Skeletal muscle tissue (tissue), 5 donors: ENCODE results near the gene IHH. TPM values are rescaled to one million over a fixed set of nuclear protein-coding genes. Genes with fewer than 3 reads are reported as not detected.

Source experiments
- H3K27ac ChIP-seq: one replicate; pipeline ENCODE4 v1.7.0; 2013; ENCODE audit warnings: mild to moderate bottlenecking, low read depth, low read length, inconsistent platforms
- H3K27me3 ChIP-seq, 3 donors: one replicate each; pipeline ENCODE4 v1.7.0; 2013; ENCODE audit warnings: low read length in 3 of 3; ENCODE audit not compliant: control insufficient read depth in 3 of 3, insufficient read depth in 3 of 3
- H3K36me3 ChIP-seq, 3 donors: one replicate each; pipeline ENCODE4 v1.7.0; 2013; ENCODE audit warnings: low read length in 3 of 3; ENCODE audit not compliant: control insufficient read depth in 3 of 3, insufficient read depth in 3 of 3
- H3K4me1 ChIP-seq, 3 donors: one replicate each; pipeline ENCODE4 v1.7.0; 2013; ENCODE audit warnings: low read length in 3 of 3, mild to moderate bottlenecking in 3 of 3; ENCODE audit not compliant: control insufficient read depth in 3 of 3, insufficient read depth in 3 of 3
- H3K4me3 ChIP-seq, 3 donors: one replicate each; pipeline ENCODE4 v1.7.0; 2013; ENCODE audit warnings: low read length in 3 of 3
- H3K9ac ChIP-seq, 3 donors: one replicate each; pipeline ENCODE4 v1.7.0; 2013; ENCODE audit warnings: low read length in 3 of 3, mild to moderate bottlenecking in 3 of 3, moderate library complexity in 2 of 3, low read depth in 1 of 3
- H3K9me3 ChIP-seq, 3 donors: one replicate each; pipeline ENCODE4 v1.7.0; 2013; ENCODE audit warnings: low read length in 3 of 3; ENCODE audit not compliant: control insufficient read depth in 3 of 3
- small RNA-seq: library from RNA; depleted of rRNA; stranded (forward); fragments of <200 nt; gene quantifications from one replicate; pipeline ENCODE3, GENCODE V24; 2014
- total RNA-seq: library from RNA; depleted of rRNA; stranded (reverse); fragments of >200 nt; gene quantifications from one replicate; pipeline ENCODE4 v1.2.3, GENCODE V29; 2014
- donor health status: Osteomylitis.

Gene IHH
- total RNA-seq, 1 donor from 2014 or later, result not detected

DNA sequence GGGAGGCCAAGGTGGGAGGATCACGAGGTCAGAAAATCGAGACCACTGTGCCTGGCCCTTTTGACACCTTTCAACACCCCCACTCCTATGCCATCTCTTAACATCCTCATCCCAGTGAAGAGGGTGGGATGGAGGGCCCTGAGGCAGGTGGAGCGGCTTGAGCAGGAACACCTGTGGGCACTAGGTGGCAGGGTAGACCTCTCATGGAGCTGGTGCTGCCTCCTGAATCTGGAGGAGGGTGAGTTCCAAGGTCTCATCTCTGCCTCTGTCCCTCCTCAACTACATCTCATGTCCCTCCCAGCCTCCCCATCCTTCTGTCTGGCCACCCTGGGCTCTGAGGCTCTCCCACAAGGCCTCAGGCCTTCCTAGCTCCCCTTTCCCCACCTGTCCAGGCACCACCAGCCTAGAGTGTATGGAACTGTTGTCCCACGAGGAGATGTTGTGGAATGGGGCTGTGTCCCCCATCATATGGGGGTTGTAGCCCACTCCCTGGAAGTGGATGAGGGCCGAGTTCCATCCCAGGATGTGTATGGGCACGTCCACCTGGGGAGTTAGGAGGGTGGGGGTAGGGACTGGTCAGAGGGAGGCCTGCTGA lies 50.5 kb downstream of the IHH start:
- Histone ChIP-seq H3K4me1 (no peaks in the 10 kb centered on the region), H3K4me3 (no peak overlapping the region), H3K27ac (no peak overlapping the region), H3K36me3 (no peaks in the 10 kb centered on the region), H3K9ac (no peak overlapping the region), H3K9me3 (no peaks in the 10 kb centered on the region), H3K27me3 (peaks cover 21 to 38% (median 26%) of the 10 kb centered on the region in 3 donors)

DNA sequence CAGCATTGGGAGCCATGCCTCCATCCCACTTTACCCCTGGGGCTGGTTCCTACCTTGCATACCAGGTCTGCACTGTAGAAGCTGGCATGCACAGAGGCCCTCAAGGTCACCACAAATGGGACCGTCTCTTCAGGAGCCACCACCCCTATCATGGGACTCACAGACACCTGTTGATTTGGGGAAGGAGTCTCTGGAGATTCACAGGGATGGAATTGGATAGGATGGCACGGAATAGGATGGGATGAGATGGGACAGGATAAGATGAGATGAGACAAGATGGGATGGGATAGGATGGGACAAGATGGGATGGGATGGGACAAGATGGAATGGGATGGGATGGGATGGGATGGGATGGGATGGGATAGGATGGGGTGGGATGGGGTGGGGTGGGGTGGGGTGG lies 51.4 kb downstream of the IHH start:
- no peak overlapping the region for H3K9ac ChIP-seq
- no peak overlapping the region for H3K27ac ChIP-seq
- H3K27me3 ChIP-seq, result peaks cover 28 to 45% (median 28%) of the 10 kb centered on the region in 3 donors
- H3K9me3 ChIP-seq, result no peaks in the 10 kb centered on the region
- H3K4me3 ChIP-seq, result no peak overlapping the region
- no peaks in the 10 kb centered on the region for H3K36me3 ChIP-seq
- H3K4me1 ChIP-seq, result no peaks in the 10 kb centered on the region

Small RNAs within 50 kb of the gene (small RNA-seq; reads per million reads assigned to genes)
- gene MIR3131, result not detected
- not detected for gene RN7SL764P

Other genes starting within 250 kb of the IHH start
- 9.9 TPM for gene PRKAG3, start 229.1 kb downstream of the IHH start, total RNA-seq
- not detected for gene WNT6, start 201.1 kb downstream of the IHH start, total RNA-seq
- gene WNT10A, start 180.1 kb downstream of the IHH start, total RNA-seq, result not detected
- not detected for gene CDK5R2, start 101.3 kb downstream of the IHH start, total RNA-seq
- gene FEV, start 75.7 kb downstream of the IHH start, total RNA-seq, result not detected
- not detected for gene CRYBA2, start 67.5 kb downstream of the IHH start, total RNA-seq
- not detected for gene CFAP65, start 19.4 kb downstream of the IHH start, total RNA-seq
- gene NHEJ1, start 99.9 kb upstream of the IHH start, total RNA-seq, result 15.1 TPM
- 0.52 TPM for gene SLC23A3, start 109.1 kb upstream of the IHH start, total RNA-seq
- 27.1 TPM for gene CNPPD1, start 116.0 kb upstream of the IHH start, total RNA-seq
- 35.5 TPM for gene RETREG2, start 117.4 kb upstream of the IHH start, total RNA-seq
- 11.5 TPM for gene ZFAND2B, start 145.9 kb upstream of the IHH start, total RNA-seq
- gene ABCB6, start 158.0 kb upstream of the IHH start, total RNA-seq, result 25.6 TPM
- gene ATG9A, start 168.7 kb upstream of the IHH start, total RNA-seq, result 16.7 TPM
- 27.7 TPM for gene ANKZF1, start 168.9 kb upstream of the IHH start, total RNA-seq
- 13.0 TPM for gene GLB1L, start 184.5 kb upstream of the IHH start, total RNA-seq
- 6.3 TPM for gene STK16, start 184.6 kb upstream of the IHH start, total RNA-seq
- gene TUBA4B, start 192.3 kb upstream of the IHH start, total RNA-seq, result not detected
- gene TUBA4A, start 193.0 kb upstream of the IHH start, total RNA-seq, result 30.8 TPM
- gene DNAJB2, start 218.4 kb upstream of the IHH start, total RNA-seq, result 49.6 TPM
- gene PTPRN, start 248.5 kb upstream of the IHH start, total RNA-seq, result not detected